Retinal pigment epithelial cell (primary cell): Measurements from ENCODE around the gene NHLH1.

Experiments used
- DNase-seq: peaks from one replicate; pipeline ENCODE4 v3.0.0-alpha.2; 2010; ENCODE audit warnings: low read depth
- H3K4me3 ChIP-seq: 2 replicates; pipeline ENCODE4 v1.5.1; 2011; ENCODE audit warnings: mild to moderate bottlenecking, low read length, control low read depth, moderate library complexity
- TF ChIP-seq, protein P1 (sequence below): conservative IDR thresholded peaks from 2 replicates; pipeline ENCODE4 v1.5.1; 2011; ENCODE audit warnings: low read depth, low read length, control low read depth, inconsistent platforms

NHLH1 gene

DNA sequence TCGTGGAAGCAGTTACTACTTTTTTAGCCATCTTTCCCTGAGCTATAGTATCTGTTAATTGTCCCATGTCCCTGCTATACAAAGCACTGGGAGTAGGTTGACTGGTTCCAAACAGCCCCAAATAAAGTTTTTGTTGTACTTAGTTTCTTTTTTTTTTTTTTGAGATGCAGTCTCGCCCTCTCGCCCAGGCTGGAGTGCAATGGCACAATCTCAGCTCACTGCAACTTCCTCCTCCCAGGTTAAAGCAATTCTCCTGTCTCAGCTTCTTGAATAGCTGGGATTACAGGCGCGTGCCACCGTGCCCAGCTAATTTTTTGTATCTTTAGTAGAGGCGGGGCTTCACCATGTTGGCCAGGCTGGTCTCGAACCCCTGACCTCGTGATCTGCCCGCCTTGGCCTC, 20.4 kb upstream of the NHLH1 start:
- DNase-seq = no peak
- TF ChIP-seq, protein P1, sequence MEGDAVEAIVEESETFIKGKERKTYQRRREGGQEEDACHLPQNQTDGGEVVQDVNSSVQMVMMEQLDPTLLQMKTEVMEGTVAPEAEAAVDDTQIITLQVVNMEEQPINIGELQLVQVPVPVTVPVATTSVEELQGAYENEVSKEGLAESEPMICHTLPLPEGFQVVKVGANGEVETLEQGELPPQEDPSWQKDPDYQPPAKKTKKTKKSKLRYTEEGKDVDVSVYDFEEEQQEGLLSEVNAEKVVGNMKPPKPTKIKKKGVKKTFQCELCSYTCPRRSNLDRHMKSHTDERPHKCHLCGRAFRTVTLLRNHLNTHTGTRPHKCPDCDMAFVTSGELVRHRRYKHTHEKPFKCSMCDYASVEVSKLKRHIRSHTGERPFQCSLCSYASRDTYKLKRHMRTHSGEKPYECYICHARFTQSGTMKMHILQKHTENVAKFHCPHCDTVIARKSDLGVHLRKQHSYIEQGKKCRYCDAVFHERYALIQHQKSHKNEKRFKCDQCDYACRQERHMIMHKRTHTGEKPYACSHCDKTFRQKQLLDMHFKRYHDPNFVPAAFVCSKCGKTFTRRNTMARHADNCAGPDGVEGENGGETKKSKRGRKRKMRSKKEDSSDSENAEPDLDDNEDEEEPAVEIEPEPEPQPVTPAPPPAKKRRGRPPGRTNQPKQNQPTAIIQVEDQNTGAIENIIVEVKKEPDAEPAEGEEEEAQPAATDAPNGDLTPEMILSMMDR = no peak
- no peak overlapping the region for H3K4me3 ChIP-seq

DNA sequence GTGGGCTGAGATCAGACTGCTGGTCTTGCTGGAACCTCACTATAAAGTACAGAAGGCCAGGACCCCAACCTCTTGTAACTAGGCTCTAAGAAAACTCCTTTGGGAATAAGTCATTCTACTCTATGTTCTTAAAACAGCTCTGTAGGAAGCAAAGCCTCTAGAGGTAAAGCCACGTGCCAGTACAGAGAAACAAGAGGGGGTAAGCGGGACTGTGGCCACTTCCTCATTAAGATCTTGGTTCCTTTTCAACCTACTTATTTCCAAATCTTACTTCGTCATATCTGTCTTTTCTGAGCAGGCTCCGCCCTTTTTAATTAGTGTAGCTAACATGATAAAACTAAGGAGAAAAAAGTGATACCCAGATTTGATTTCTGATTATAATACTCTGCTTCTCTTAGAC, 19.9 kb upstream of the NHLH1 start:
- H3K4me3 ChIP-seq = no peak overlapping the region
- TF ChIP-seq, protein P1 = no peak
- DNase-seq = no peak

DNA sequence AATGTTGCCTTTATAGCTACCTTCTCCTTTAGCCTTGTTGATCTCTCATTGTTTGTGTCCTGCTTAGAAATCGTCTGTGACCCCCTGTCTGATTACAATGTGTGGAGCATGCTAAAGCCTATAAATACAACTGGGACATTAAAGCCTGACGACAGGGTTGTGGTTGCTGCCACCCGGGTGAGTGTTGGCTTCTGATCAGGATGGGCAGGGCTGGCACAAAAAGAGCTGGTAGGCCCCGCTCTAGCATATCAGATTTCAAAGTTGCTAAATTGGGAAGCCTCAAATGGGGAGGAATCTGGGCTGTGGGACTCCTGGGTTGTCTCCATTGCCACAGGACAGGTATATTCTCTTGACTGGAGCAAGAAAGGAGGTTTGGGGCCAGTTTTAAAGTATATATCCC, 15.2 kb upstream of the NHLH1 start:
- H3K4me3 ChIP-seq = no peak overlapping the region
- TF ChIP-seq, protein P1 = no peak
- no peak for DNase-seq

DNA sequence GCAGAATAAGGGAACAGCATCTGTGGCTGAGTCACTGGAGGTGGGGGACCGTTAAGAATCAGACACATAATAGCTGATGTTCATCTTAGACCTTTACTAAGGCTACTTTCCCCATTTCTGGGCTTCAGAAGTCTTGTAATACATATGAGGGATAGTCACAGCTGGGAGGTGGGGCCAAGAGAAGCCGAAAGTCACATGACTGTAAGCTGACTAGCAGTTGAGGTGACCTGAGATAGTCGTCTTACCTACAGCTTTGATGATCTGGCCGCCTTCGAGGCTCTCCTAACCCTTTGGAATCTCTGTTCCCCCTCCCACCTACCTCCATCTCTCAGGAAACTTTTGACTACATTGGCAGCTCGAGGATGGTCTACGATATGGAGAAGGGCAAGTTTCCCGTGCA, 14.3 kb upstream of the NHLH1 start:
- H3K4me3 ChIP-seq = no peak overlapping the region
- no peak for DNase-seq
- TF ChIP-seq, protein P1 = no peak

DNA sequence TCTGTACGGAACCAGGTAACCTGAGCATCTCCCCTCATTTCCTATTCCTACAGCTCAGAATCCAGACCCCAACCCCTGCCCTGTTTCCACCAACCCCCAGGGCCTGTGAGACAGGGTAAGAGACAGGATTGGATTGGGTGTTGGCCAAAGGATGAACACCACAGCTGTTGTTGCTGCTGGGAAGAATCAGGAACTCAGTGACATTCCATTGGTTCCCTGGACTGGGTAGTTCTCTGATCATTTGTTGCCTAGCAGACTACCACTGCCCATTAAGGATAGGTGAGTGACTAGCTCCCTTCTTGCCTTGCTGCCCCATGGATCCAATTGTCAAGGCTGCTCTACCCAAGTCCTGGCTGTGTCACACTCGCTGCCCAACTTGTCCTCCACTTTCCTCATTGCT, 13.6 kb upstream of the NHLH1 start:
- TF ChIP-seq, protein P1 = no peak
- H3K4me3 ChIP-seq = no peak overlapping the region
- no peak for DNase-seq

DNA sequence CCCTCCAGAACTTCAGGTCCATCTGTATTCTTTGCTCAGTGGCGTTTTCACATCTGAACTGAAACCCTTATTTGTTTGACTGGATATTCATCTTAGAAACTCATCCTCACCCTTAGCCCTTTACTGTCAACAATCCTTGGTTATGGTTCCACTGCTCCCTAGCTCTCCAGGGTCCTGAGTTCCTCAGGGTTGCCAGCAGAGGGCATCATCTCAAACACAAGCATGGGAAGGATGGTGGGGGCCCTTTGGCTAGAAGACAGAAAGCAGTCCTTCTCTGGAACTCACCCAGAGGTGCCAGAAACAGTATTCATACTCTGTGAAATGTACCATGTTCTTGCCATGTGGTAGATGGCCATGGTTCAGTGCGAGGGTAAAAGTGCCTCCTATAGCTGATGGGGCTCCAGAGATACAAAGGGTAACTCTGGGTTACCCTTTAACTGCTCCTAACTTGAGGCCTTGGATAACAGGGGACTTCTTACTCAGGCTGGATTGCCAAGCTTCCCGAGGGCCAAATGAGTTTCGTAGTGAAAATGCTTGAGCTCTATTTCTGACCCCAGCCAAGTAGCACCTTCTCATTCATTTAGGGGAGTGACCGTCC, 12.4 kb upstream of the NHLH1 start:
- TF ChIP-seq, protein P1 = peak; percentile 77
- DNase-seq = no peak
- H3K4me3 ChIP-seq = no peak overlapping the region

DNA sequence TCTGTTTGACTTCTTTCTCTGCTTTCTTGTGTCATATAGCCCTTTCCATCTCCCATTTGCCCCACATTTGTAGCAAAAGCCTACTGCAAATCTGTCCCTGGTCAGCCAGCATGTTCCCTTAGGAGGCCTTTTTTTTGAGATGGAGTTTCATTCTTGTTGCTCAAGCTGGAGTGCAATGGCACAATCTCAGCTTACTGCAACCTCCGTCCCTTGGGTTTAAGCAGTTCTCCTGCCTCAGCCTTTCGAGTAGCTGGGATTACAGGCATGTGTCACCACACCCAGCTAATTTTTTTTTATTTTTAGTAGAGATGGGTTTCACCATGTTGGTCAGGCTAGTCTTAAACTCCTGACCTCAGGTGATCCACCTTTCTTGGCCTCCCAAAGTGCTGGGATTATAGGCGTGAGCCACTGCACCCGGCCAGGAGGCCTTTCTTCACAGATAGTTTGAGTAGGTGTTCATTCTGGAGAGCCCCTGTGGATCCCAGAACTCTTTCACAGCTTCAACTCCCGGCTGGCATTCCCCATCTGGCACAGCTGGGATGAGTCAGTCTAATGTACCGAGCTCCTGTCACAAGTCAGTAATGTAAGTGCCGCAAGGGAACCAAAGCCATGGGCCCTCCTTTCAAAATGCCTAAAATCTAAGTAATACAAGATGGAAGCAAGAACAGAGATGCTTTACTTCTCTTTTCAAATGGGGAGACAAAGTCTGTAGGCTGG, 9.4 kb upstream of the NHLH1 start:
- TF ChIP-seq, protein P1 = no peak
- DNase-seq = no peak
- no peak overlapping the region for H3K4me3 ChIP-seq
